H1 (cell line): Measurements from ENCODE around the gene INPP5E.

ENCODE experiments used
- CHD2 ChIP-seq: IDR thresholded peaks from 2 replicates; pipeline ENCODE4 v1.6.1; 2012; ENCODE audit warnings: low read length, improper control_type of control experiment
- CTCF ChIP-seq, 3 experiments: IDR thresholded peaks; 1 replicate in 2 of 3; 2 replicates in 1 of 3; pipeline versions ENCODE4 v1.5.1 to v1.6.1; 2011; ENCODE audit warnings: low read length in 3 of 3, mild to moderate bottlenecking in 3 of 3, inconsistent platforms in 2 of 3, low read depth in 1 of 3, moderate library complexity in 1 of 3; ENCODE audit not compliant: insufficient read depth in 1 of 3; ENCODE audit errors: control extremely low read depth in 1 of 3
- JUND ChIP-seq: IDR thresholded peaks from 2 replicates; pipeline ENCODE4 v1.6.1; 2011; ENCODE audit warnings: mild to moderate bottlenecking, improper control_type of control experiment, low read length
- RXRA ChIP-seq: IDR thresholded peaks from 2 replicates; pipeline ENCODE4 v1.6.1; 2011; ENCODE audit warnings: low read depth, mild to moderate bottlenecking, low read length, moderate library complexity; ENCODE audit not compliant: insufficient read depth
- SP1 ChIP-seq: IDR thresholded peaks from 2 replicates; pipeline ENCODE4 v1.6.1; 2011; ENCODE audit warnings: low read depth, low read length
- SUZ12 ChIP-seq: fragments of 200-600 bp; sonication (generic); IDR thresholded peaks from 2 replicates; pipeline ENCODE4 v1.6.1; 2012; ENCODE audit warnings: mild to moderate bottlenecking, inconsistent platforms, low read length, moderate library complexity, mixed read lengths
- TAF1 ChIP-seq: IDR thresholded peaks from 2 replicates; pipeline ENCODE4 v1.6.1; 2011; ENCODE audit warnings: mild to moderate bottlenecking, low read depth, low read length
- TEAD4 ChIP-seq: IDR thresholded peaks from 2 replicates; pipeline ENCODE4 v1.6.1; 2012; ENCODE audit warnings: low read depth, low read length, inconsistent platforms, mixed read lengths

GRCh38 chr9:136434580-136435169 lies 5.0 kb downstream of the INPP5E start:
- TF ChIP-seq TAF1 (no peak), CTCF (IDR thresholded peaks at IDR 0.05; ENCODE audit: control extremely low read depth in 1 of 3, insufficient read depth in 1 of 3, low read depth in 1 of 3, low read length in 3 of 3) (no peak), SUZ12 (no peak), RXRA (no peak), CHD2 (no peak), TEAD4 (no peak), JUND (no peak), SP1 (no peak)
